ENCODE measurements around the gene FTCD. TPM values are rescaled to one million over a fixed set of nuclear protein-coding genes. Genes with fewer than 3 reads are reported as not detected.
A peak's percentile ranks its signal among the peaks of the same experiment; 100 is the strongest.

FTCD gene
- total RNA-seq, 1 experiment from 2014 or later = 6.7 TPM

- peak; percentile 37 for DNase-seq
These were observed 27.4 kb upstream of the FTCD start for GRCh38 chr21:46182548-46183336.

More at GRCh38 chr21:46182548-46183336, 27.4 kb upstream of the FTCD start:
- Histone ChIP-seq H2BK5ac (ENCODE audit: insufficient read length, low read length) (no peak overlapping the region), H4K20me1 (ENCODE audit: control insufficient read depth, insufficient read depth, insufficient read length) (no peaks in the 10 kb centered on the region), H2AK5ac (ENCODE audit: insufficient read length, low read length) (no peak overlapping the region), H3T11ph (ENCODE audit: low read length) (no peak overlapping the region), H3K9me3 (ENCODE audit: control insufficient read depth, low read depth, low read length) (no peaks in the 10 kb centered on the region), H4K5ac (ENCODE audit: insufficient read length, low read depth, low read length) (no peak overlapping the region), H3K56ac (ENCODE audit: insufficient read length, low read depth, low read length) (no peak overlapping the region), H3K9ac (ENCODE audit: extremely low read depth, insufficient read length, low read length) (no peak overlapping the region), H3K23ac (ENCODE audit: insufficient read length, low read depth, low read length) (no peak overlapping the region), H3K79me2 (ENCODE audit: insufficient read depth, low read length) (no peaks in the 10 kb centered on the region; the same call in 1 of the 2 replicates), H2BK15ac (ENCODE audit: low read depth, low read length) (no peak overlapping the region), H3K14ac (ENCODE audit: insufficient read depth, low read length) (no peak overlapping the region; the same call in 1 of the 2 replicates), H3K27me3 (ENCODE audit: insufficient read depth, low read length) (no peaks in the 10 kb centered on the region), H2BK120ac (ENCODE audit: low read depth, low read length, poor library complexity, severe bottlenecking) (no peak overlapping the region), H2BK20ac (ENCODE audit: low read depth, low read length, poor library complexity, severe bottlenecking) (no peak overlapping the region), H3K79me1 (ENCODE audit: insufficient read depth, low read depth, low read length, poor library complexity, severe bottlenecking) (no peaks in the 10 kb centered on the region), H2BK12ac (ENCODE audit: insufficient read length, low read depth, low read length) (no peak overlapping the region), H3K4me2 (ENCODE audit: insufficient read depth, insufficient read length, low read length) (no peak overlapping the region), H3K4ac (ENCODE audit: low read depth, low read length) (no peak overlapping the region), H3K4me1 (ENCODE audit: insufficient read depth, low read length) (no peaks in the 10 kb centered on the region; the same call in 1 of the 2 replicates), H4K8ac (replicated peaks; ENCODE audit: insufficient read length, low read depth, low read length) (no peak overlapping the region), H4K91ac (ENCODE audit: insufficient read length, low read depth, low read length) (no peak overlapping the region), H3K23me2 (ENCODE audit: insufficient read length, low read depth, low read length, poor library complexity, severe bottlenecking) (peaks cover 7% of the 10 kb centered on the region), H3K27ac (ENCODE audit: insufficient read length, low read depth, low read length) (no peak overlapping the region), H3K18ac (ENCODE audit: insufficient read length, low read depth, low read length) (no peak overlapping the region), H2AFZ (ENCODE audit: low read length) (no peak overlapping the region)
- H3K9me3 Mint-ChIP-seq = peaks cover under 1 to 1% of the 10 kb centered on the region in 2 experiments; a peak in 2 of 5 replicates
- H3K36me3 Mint-ChIP-seq (ENCODE audit: insufficient read depth in 1 of 3, low read depth in 3 of 3) = peaks cover 4 to 7% (median 7%) of the 10 kb centered on the region in 3 experiments; a peak in 6 of 7 replicates
- peak overlapping the region; percentile 67 to 81 for H3K4me3 Mint-ChIP-seq
- no peaks in the 10 kb centered on the region for H3K27me3 Mint-ChIP-seq (ENCODE audit: low read depth)
- WGBS (ENCODE audit: extremely low coverage, insufficient read length, low lambda C conversion rate) = no CpG with 5 or more reads among the region's 44 CpGs
- TF ChIP-seq CTCF (conservative IDR thresholded peaks at IDR 0.05) = peak; percentile 24; the same call in 1 of the 3 replicates
- peak overlapping the region in 1 of 3 experiments; percentile 55; a peak in 2 of 7 replicates for H3K27ac Mint-ChIP-seq
- H3K4me1 Mint-ChIP-seq = peaks cover 20 to 22% of the 10 kb centered on the region in 2 experiments
